CD4-positive, alpha-beta T cell treated with Interleukin-15 for 1 hour (primary cell): ENCODE measurements around the gene RIPK4.
"Not testable (repeated sequence)": the region's sequence is repeated elsewhere in the genome, so short reads cannot be mapped to it uniquely, and the experiment has no call there.

Experiments used
- DNase-seq: peaks from one replicate; pipeline ENCODE4 v3.0.0-alpha.2; 2020

The RIPK4 gene

DNA sequence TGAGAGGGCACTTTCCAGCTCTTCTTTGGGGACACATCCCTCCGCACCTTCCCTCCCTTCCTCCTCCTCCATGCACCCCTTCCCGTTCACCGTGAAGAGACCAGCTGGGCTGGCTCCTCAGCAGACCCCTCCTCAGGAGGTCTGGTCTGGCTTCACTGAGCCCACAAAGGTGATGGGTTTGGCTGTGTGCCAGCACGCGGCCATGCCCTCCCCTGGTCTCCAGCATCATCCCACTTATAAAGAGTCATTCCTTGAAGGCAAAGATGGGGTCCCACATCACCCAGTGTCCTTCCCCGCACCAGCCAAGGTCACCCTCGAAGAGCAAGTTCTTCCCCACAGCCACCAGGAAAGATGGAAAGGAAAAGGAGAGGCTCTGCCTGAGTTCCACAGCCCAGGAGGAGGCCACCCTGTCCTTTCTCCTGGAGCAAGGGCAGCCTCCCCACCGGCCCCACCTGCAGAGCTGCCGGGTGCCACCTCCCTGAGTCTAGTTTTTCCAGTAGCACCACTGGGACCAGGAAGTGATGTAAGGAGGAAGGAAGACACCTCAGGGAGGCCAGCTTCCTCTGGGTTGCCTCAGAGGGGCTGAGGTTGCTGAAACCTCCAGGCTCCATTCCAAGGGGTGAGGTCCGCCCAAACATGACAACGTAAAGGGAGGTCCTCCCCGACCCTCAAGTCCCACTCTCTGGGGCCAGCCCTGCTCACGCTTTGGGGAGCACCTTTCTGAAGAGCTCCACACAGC, 32.7 kb downstream of the RIPK4 start:
- peak; percentile 4 for DNase-seq

DNA sequence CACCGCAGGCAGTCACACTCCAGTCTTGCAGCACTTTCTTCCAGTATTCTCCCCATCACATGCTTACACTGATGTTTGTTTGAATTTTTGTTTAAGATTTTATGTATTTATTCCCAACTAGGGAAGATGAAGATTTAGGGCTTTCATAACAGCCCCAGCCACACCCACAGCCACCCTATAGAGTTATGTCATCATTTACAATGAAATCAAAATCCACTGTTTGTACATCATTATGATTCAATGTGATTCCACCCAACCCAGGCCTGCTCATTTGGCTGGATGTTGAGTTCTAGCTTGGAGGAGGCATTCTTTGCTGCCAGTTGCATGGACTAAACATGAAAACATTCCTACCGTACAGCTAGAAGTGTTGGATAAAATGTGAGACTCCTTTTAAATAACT, 35.8 kb downstream of the RIPK4 start:
- DNase-seq: no peak

DNA sequence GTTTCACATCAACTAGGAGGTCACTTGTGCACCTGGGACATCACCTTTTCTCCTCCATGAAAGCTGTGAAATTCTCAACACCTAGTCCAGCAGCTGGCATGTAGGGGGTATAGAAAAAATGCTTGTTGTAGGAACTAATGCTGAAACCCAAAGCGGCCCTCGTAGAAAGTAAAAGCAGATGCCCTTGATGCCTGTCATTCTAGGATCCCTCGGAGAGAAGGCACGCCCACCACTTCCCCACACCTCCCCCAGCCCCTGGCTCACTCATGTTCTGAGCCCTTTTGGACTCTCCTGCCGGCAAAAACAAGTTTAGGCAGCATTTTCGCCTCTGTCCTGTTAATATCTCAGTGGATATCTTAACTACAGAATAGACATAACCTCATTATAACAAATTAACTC, 36.5 kb downstream of the RIPK4 start:
- no peak for DNase-seq

DNA sequence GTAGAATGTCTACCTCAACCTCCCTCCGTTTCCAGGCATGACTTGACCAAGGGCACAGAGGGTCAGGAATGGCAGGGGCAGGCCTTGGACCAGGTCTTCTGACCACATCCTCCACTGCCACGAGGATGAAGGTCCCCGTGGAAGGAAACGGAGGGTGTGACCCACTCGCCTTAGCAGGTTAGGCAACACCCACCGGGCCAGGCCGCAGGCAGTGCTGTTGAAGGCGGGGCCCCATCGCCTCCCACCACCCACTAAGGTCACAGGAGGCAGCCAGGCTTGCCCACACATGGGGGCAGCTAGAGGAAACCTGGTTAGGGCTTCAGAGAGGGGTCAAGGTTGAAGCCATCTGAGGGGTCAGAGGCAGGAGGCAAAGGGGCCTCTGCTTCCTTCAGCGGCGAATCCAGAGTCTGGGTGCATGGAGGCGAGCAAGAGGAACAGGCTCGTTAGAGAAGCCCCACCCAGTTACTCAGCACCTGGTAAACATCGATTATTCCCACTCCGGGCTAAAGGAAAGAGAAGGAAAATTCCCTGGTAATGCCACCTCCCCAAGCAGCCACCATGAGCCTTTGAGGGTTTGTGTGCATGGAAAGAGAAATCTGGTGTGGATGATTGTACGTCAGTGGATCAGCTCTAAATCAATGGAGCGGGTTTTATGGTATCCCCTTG, 37.0 kb downstream of the RIPK4 start:
- DNase-seq: no peak

DNA sequence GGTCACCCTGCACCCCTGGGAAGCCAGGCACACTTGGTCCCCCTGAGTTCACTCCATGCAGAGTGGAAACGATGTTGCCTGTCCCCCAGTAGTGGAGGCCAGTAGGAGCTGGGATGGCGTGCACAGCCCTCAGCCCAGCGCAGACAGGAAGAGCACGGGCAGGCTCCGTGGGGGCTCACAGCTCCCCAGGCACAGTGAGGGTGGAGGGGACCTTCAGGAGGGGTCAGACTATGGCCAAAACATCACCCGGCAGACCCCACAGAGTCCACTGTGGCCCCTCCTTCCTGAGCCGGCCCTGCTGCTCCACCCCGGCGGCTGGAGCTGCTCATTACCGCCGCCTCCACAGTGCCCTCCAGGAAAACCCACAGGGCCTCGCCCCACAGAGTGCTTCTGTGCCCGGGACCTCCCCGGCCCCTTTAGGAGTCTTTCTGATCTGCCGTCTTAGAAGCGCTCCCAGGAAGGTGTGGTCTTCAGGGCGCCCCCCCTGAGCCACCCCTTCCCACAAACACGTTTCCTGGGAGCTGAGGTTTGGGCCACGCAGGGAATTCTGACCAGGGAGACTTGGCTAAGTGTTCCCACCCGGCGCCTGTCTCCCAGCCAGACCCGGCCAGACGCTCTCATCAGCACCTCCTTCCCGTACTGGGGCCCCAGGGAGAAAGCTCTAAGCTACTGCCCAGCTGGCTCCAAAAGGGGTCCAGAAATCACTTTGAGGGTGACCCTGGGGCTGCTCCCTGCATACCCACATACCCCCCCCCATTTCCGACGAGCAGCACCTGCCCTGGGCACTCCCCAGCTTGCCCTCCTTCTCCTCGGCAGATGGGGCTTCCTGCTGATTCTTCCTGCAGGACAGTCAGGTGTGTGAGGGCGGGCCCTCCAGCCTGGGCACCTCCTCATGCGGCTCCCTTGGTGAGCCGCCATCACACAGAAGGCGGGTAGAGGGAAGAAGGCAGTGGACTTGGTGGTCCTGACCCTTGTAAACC, 38.8 kb downstream of the RIPK4 start:
- DNase-seq: no peak

DNA sequence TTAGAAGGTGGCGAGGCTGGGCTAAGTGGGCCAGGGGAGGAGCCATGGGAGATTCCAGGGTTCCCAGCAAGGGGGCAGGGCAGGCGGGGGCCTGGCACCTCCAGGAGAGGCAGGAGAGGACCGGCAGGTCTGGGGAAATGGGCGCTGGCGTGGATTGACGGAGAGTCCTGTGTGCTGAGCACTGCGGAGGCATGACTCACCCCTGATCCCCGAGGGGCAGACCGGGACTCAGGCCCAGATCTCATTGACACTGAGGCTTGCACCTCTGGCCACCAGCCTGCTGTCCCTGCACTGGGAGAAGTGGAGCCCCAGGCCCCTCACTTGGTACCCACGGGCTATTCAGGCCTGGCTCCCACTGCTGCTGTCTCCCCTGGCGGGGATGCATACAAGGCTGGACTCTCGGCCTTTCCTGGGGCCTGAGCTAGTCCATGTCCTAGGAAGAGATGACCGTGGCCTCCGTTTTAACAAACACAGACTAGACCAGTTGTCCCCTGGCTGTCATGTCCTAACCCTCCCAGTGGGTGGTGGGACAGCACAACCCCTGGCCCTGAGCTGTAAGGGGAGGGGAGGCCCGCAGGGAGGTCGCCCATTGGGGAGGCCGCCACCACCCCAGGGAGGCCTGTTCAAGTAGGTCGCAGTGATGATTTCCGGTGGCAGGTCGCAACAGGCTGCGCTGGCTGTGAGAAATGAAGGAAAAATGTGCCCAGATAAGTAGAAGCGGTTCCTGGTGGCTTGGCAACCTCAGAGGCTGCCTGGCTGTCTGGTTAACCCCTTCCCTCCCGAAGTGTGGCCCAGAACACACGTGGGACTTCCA, 39.7 kb downstream of the RIPK4 start:
- DNase-seq: no peak

DNA sequence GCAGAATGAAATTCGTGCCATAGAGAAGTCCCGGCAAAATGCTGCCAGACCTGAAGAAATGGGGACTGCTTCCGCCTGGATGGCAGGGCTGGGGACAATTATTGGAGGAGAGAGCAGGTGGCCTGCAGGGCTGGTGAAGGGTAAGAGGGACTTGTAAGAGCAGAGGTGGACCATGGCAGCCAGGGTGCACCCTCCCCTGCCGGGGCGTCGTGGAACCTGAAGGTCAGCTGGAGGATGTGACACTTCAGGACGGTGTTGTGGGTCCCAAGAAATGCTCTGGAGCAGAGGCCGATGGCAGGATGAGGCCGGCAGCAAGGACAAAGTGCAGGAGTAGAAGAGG, 40.3 kb downstream of the RIPK4 start:
- DNase-seq: no peak

DNA sequence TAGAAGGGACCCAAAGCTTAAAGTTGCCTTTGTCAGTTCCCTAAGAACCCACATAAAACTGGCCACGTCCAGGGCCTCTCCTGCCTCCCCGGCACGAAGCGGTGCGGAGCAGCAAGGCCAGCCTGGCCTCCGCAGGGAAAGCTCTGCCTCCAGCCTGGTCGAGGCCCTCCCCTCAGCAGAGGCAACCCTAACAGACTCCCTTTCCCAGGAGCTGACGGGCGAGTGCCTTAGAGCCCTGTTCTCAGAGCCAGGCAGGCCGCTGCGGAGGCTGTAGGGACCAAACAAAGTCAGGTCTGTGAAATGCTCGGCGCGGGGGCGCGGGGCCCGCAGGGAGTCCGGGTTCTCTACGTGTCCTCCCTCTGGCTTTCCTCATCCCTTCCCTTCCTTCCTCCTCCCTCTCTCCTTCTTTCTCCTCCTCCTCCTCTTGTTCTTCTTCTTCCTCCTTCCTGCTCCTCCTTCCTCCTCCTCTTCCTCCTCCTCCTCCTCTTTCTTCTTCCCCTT, 40.7 kb downstream of the RIPK4 start:
- peak; percentile 4 for DNase-seq

DNA sequence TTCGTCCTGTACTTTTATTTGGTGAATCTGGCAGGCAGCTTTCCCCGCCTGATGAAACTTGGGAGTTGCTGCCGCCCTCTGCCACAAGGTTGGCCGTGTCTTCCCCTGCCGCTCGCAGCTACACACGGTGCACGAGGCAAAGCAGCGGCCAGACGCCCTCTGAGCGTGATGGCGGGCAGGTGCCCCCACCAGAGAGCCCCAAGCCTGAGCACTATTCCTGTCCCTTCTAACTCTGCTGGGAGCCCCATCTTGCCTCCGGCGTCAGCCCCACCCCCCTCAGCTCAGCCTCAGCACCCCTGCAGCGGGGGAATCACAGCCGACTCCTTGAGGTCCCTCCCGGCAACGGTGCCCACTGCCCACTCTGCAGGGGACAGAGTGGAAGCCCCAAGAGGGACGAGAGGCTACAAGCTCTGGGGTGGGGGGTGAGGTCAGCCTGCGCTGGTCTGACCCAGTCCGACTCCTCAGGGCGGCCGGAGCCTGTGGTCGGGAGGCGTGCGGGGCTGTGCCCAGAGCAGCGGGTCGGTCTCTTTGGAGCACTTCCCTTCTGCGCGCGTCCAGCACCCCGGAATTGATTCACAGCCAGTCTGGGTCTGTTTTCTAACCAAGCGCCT, 41.3 kb downstream of the RIPK4 start:
- peak; percentile 24 for DNase-seq

DNA sequence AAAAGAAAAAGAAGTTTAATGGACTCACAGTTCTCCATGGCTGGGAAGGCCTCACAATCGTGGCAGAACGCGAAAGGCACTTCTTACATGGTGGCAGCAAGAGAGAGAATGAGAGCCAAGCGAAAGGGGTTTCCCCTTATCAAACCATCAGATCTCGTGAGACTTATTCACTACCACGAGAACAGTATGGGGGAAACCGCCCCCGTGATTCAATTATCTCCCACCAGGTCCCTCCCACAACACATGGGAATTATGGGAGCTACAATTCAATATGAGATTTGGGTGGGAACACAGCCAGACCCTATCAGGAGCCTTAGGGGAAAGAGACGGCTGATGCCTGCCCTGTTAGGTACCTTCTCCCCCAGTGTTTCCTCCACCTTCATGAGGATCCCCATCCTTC, 43.0 kb downstream of the RIPK4 start:
- DNase-seq: not testable (repeated sequence)

DNA sequence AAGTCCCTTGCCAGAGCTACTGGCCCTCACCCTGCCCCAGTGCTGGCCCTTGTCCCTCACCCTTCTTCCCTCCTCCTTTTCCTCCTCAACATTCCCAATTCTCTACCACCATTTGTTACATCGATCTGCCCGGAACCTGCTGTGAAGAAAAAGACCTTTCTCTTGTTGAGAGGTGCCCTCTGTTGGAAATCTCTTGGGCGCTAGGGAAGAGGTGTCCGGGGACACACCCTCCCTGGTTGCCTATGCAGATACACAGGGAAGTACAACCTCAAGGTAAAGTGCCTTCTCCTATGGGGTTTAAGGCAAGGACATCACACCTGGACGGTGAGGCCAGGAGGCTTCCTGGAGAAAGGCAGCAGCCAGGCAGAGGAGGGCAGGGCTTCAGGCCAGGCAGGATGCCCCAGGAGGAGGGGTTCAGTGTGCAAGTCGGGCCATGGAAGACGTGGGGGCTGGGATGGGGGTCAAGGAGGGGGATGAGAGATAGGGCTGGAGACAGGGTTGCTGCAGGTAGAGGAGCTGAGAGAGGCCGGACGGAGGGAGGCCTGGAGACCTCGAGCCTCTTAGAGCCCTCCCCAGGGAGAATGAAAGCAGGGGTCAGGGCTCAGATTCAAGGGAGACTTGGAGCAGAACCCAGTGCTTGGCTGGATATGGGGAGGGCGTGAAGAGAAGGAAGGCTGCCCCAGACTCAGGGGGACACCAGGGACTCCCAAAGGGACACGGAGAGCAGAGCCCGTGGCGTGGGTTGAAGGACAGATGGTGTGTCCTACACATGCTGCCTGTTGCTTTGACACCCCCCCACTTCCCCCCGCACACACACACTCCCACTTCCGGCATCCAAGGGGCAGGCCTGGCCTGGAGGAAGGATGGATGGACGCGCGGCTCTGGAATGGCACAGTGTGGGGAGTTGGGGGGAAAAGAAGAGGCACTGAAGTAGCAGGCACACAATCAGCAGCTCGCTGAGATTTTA, 44.5 kb downstream of the RIPK4 start:
- DNase-seq: no peak

DNA sequence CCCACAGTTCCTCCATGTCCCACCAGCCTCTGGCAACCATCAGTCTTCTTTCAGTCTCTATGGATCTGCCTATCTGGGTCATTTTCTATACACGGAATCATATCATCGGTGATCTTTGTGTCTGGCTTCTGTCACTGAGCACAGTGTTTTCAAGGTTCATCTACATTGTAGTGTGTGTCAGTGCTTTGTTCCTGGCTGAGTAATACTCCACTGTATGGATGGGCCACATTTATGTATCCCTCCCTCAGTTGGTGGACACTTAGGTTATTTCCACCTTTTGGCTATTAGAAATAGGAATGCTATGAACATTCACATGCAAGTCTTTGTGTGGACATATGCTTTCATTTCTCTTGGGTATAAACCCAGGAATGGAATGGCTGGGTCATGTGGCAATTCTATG, 46.6 kb downstream of the RIPK4 start:
- DNase-seq: no peak

DNA sequence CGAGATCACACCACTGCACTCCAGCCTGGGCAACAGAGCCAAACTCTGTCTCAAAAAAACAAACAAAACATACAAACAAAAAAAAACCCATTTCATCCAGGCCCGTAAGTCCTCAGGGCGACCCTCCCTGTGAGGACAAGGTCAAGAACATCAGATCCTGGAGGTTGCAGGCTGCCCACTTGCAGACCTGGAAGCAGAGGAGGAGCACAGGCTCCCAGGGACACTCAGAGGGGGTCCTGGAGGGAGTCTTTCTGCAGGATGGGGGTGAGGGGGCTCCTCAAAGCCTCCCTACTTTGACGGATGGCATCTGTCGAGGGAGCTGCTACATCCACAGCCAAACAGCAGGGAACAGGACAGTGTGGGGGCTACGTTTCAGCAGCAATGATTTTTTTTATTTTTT, 47.2 kb downstream of the RIPK4 start:
- DNase-seq: no peak

DNA sequence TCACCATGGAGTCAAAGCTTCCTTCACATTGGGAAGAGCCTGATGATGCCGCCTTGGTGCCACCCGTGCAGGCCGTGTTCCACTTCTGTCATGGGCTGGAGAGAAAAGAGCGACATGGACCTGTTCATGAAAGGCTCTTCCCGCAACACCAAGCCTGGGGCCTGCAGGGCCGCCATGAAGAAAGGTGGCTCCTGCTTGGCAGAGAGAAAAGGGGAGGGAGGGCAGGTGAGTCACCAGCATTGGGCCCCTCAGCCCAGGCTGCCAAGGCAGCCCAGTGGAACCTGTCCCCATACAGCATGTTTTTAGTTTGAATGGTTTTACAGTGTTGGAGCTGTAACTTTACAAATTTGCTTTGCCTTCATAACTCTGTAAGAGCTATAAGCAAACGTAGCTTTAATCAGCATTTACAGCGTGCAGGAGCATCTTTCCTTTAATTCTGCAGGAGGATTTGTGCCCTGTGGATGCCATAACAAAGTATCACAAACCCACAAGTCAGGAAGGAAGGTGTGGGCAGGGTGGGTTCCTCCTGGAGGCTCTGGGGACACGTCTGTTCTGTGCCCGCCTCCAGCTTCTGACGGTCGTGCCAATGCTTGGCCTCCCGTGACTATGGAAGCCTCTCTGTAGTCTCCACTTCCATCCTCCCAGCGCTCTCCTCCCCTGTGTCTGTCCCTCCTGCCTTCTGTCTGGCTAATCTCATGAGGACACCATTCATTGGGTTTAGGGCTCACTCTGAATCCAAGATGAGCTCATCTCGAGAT, 49.1 kb downstream of the RIPK4 start:
- DNase-seq: no peak

DNA sequence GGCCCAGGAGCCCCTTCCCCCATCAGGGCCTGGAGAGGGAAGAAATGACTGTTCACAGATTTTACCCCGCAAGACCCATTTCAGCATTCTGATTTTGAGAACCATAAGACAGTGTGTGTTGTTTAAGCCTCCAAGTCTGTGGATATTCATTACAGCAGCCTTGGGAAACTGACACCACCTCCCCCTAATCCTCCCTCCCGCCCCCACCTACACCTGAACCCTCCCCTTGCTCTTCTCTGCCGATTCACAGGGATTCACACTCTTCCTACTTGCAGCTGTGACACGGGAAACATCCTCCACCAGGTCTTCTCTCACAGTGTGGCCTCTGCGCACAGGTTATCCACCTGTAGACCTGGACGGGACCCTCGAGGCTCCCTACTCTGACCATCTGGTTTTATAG, 50.1 kb downstream of the RIPK4 start:
- DNase-seq: no peak

DNA sequence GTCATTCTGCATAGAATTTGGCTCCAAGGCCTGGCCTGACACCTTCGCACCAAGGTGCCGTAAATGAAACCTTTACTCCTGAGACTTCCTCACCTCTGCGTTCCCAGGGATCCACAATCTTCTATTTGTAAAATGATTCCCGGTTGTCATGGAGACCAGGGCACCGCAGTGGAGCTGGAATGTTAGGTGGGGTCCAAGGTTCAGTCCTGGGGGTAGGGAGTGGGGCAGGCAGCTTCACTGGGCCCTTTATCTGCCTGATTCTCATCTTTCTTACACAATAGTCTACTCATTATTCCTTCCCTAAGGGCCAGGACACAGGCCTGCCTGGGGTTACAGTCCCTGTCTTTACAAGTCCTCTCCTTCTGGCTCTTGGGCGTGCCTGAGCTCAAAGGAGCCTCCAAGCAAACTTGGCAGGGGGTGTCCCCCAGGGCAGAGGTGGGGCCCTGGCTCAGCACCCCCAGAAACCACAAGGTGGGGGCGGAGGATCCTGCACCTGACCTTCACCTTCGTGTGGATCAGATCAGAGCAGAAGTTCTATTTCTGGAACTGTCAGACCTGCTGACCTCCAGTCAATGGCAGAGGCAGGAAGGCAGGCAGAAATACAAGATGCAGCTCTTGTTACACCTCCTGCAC, 51.1 kb downstream of the RIPK4 start:
- DNase-seq: no peak

DNA sequence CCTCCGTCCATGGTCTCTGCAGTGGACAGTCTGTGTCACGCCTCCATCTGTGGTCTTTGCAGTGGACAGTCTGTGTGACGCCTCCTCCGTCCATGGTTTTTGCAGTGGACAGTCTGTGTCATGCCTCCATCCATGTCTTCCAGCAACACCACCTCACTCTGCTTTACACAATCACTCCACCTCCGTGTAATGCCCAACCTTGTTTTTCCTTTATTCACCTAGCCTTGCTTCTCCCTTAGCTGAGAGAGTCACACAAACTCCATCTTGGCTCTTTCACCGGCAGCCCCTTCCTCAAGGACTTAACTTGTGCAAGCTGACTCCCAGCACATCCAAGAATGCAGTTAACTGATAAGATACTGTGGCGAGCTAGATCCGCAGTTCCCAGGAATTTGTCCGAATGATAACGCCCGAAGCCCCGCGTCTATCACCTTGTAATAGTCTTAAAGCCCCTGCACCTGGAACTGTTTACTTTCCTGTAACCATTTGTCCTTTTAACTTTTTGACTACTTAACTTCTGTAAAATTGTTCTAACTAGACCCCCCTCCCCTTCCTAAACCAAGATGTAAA, 52.5 kb downstream of the RIPK4 start:
- not testable (repeated sequence) for DNase-seq

DNA sequence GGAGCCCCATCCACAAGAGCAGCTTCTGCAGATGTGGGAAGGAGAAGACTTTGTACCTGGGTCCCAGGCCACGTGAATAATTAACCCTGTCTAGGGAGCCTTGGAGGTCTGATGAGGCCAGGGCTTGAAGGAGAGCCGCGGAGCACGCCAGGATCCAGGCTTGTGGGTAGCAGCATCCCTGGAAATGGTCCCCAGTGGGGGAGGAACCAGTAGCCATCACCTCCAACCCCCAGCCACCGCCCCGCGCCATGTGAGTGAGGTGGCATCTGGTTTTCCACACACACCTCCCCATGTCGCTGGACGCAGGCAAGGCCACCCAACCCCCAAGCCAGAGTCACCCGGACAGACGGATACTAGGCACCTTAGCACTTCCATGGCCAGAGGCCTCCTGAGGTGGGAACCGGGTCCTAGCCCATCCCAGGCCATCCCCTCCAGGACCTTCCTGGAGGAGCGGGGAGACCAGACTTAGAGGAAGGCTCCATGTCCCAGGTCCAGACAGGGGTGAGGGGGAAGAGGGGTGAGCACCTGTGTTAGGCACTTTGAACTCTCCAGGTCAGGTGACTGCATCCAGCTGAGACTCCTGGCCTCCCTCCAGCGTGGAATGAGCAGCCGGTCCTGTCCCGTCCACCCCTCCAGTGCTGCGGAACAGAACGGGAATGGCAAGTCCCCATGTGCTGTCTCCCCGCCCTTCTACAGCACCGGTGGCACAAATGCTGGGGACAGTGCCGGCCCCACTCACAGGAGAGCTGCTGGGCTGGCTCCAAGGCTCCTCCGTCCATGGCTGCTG, 53.2 kb downstream of the RIPK4 start:
- DNase-seq: no peak
